Measurements from ENCODE around the gene NFS1.

The NFS1 gene

DNA sequence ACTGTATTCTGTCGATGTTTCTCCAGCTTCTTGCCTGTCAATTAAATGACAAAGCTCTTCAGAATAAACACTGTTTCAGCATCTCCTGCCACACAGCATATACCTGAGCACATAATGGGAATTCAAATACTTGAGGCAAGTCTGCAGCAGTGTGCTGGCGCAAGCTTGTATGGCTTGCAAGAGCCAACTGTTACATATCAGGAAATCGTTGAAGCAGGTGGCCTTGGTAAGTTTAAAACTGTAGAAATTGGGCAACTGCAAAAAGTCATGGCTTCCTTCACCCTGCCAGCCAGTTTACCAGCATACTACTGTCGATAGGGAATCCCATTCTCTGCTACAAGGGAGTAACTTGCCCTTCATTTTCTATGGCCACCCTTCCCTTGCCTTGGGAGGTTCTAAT, 57.4 kb downstream of the NFS1 start:
- no peak overlapping the region for H3K9ac ChIP-seq (ENCODE audit: low read length)
- H3K27ac ChIP-seq (ENCODE audit: low read depth, low read length) = no peak overlapping the region
- H3K79me2 ChIP-seq (ENCODE audit: insufficient read depth, low read length) = peaks cover 20% of the 10 kb centered on the region; the same call in 1 of the 2 replicates
- no peak for TF ChIP-seq EZH2phosphoT487 (conservative IDR thresholded peaks at IDR 0.05; ENCODE audit: low read length)
- TF ChIP-seq, protein P1, sequence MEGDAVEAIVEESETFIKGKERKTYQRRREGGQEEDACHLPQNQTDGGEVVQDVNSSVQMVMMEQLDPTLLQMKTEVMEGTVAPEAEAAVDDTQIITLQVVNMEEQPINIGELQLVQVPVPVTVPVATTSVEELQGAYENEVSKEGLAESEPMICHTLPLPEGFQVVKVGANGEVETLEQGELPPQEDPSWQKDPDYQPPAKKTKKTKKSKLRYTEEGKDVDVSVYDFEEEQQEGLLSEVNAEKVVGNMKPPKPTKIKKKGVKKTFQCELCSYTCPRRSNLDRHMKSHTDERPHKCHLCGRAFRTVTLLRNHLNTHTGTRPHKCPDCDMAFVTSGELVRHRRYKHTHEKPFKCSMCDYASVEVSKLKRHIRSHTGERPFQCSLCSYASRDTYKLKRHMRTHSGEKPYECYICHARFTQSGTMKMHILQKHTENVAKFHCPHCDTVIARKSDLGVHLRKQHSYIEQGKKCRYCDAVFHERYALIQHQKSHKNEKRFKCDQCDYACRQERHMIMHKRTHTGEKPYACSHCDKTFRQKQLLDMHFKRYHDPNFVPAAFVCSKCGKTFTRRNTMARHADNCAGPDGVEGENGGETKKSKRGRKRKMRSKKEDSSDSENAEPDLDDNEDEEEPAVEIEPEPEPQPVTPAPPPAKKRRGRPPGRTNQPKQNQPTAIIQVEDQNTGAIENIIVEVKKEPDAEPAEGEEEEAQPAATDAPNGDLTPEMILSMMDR (IDR thresholded peaks at IDR 0.05; ENCODE audit: insufficient read depth, low read length, poor library complexity, severe bottlenecking) = no peak
- no peak overlapping the region for H3K4me2 ChIP-seq (ENCODE audit: low read depth, low read length, poor library complexity, severe bottlenecking)
- no peaks in the 10 kb centered on the region for H3K9me2 ChIP-seq (replicated peaks; ENCODE audit: insufficient read depth, low read length)
- no peak overlapping the region for H3K4me3 ChIP-seq (ENCODE audit: insufficient read depth, low read length, poor library complexity, severe bottlenecking)
- no peak overlapping the region for H2AFZ ChIP-seq (ENCODE audit: low read depth, low read length, severe bottlenecking)
- H3K27me3 ChIP-seq (ENCODE audit: low read length) = no peaks in the 10 kb centered on the region
- H3F3A ChIP-seq (ENCODE audit: insufficient read depth) = peaks cover 8% of the 10 kb centered on the region
- no peaks in the 10 kb centered on the region for H4K20me1 ChIP-seq (ENCODE audit: low read depth, low read length)
- no peaks in the 10 kb centered on the region for H3K9me3 ChIP-seq (ENCODE audit: insufficient read depth, low read length)
- no peaks in the 10 kb centered on the region for H3K36me3 ChIP-seq (ENCODE audit: low read length)

DNA sequence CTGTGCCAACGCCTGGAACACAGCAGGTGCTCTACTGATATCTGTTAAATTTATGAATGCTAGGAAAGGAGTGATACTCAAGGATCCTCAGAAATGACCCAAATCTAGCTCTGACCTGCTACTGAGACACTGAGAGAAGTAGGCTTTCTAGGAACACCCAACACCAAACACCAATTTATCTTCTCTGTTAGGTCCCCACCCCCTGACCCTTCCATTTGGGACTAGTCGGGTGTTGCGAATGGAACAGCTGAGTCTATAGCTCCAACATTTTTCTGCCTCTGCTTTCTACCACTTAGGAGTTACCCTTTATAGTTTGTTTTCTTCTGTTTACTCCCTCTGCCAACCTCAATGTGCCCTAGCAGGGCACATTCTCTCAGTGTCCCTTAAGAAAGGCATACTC, 58.4 kb downstream of the NFS1 start:
- no peak overlapping the region for H2AFZ ChIP-seq (ENCODE audit: low read depth, low read length, severe bottlenecking)

DNA sequence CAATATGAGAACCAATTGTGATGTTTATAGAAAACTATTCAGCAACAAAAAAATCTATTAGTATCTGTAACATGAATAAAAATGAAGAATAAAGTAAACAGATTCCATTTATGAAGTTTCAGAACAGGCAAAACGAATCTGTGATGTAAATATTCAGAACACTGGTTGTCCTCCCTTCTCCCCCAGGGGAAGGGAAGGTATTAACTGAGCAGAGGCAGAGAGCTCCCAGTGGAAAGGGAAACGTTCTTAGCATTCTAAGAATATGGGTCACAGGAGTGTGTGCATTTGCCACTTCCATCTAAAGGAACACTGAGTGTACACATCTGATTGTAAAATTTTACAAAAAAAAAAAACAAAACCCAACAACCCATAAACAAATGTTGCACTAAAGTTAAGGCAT, 60.4 kb downstream of the NFS1 start:
- Histone ChIP-seq H4K20me1 (ENCODE audit: low read depth, low read length) (no peaks in the 10 kb centered on the region), H3K27me3 (ENCODE audit: low read length) (no peaks in the 10 kb centered on the region), H3K27ac (ENCODE audit: low read depth, low read length) (no peak overlapping the region), H2AFZ (ENCODE audit: low read depth, low read length, severe bottlenecking) (no peak overlapping the region), H3K4me3 (ENCODE audit: insufficient read depth, low read length, poor library complexity, severe bottlenecking) (no peak overlapping the region), H3F3A (ENCODE audit: insufficient read depth) (peaks cover 4% of the 10 kb centered on the region; the same call in 1 of the 2 replicates), H3K79me2 (ENCODE audit: insufficient read depth, low read length) (peaks cover 4% of the 10 kb centered on the region; the same call in 1 of the 2 replicates), H3K9ac (ENCODE audit: low read length) (no peak overlapping the region), H3K9me3 (ENCODE audit: insufficient read depth, low read length) (no peaks in the 10 kb centered on the region), H3K4me2 (ENCODE audit: low read depth, low read length, poor library complexity, severe bottlenecking) (no peak overlapping the region), H3K9me2 (replicated peaks; ENCODE audit: insufficient read depth, low read length) (no peaks in the 10 kb centered on the region), H3K36me3 (ENCODE audit: low read length) (no peaks in the 10 kb centered on the region)
- TF ChIP-seq EZH2phosphoT487 (conservative IDR thresholded peaks at IDR 0.05; ENCODE audit: low read length) = no peak
- TF ChIP-seq, protein P1 (IDR thresholded peaks at IDR 0.05; ENCODE audit: insufficient read depth, low read length, poor library complexity, severe bottlenecking) = no peak

More for the DNA sequence above, 58.4 kb downstream of the NFS1 start:
- Histone ChIP-seq H3K9me3 (ENCODE audit: insufficient read depth, low read length) (no peaks in the 10 kb centered on the region), H3K9me2 (replicated peaks; ENCODE audit: insufficient read depth, low read length) (no peaks in the 10 kb centered on the region), H3K4me3 (ENCODE audit: insufficient read depth, low read length, poor library complexity, severe bottlenecking) (no peak overlapping the region), H3K27me3 (ENCODE audit: low read length) (no peaks in the 10 kb centered on the region), H4K20me1 (ENCODE audit: low read depth, low read length) (no peaks in the 10 kb centered on the region), H3K4me2 (ENCODE audit: low read depth, low read length, poor library complexity, severe bottlenecking) (no peak overlapping the region), H3K79me2 (ENCODE audit: insufficient read depth, low read length) (peaks cover 15% of the 10 kb centered on the region; the same call in 1 of the 2 replicates), H3K9ac (ENCODE audit: low read length) (no peak overlapping the region), H3K27ac (ENCODE audit: low read depth, low read length) (no peak overlapping the region), H3F3A (ENCODE audit: insufficient read depth) (peaks cover 8% of the 10 kb centered on the region), H3K36me3 (ENCODE audit: low read length) (no peaks in the 10 kb centered on the region)
- TF ChIP-seq, protein P1 (IDR thresholded peaks at IDR 0.05; ENCODE audit: insufficient read depth, low read length, poor library complexity, severe bottlenecking) = no peak
- TF ChIP-seq EZH2phosphoT487 (conservative IDR thresholded peaks at IDR 0.05; ENCODE audit: low read length) = no peak
